Stimulated activated CD4-positive, alpha-beta T cell treated with anti-CD3 and anti-CD28 coated beads, Interleukin-4, amount 100 ng/mL, for 24 hours (primary cell): ENCODE data around the gene TMA7.

Experiments
- DNase-seq: peaks from one replicate; pipeline ENCODE4 v3.0.0-alpha.2; 2020

TMA7 gene

DNA sequence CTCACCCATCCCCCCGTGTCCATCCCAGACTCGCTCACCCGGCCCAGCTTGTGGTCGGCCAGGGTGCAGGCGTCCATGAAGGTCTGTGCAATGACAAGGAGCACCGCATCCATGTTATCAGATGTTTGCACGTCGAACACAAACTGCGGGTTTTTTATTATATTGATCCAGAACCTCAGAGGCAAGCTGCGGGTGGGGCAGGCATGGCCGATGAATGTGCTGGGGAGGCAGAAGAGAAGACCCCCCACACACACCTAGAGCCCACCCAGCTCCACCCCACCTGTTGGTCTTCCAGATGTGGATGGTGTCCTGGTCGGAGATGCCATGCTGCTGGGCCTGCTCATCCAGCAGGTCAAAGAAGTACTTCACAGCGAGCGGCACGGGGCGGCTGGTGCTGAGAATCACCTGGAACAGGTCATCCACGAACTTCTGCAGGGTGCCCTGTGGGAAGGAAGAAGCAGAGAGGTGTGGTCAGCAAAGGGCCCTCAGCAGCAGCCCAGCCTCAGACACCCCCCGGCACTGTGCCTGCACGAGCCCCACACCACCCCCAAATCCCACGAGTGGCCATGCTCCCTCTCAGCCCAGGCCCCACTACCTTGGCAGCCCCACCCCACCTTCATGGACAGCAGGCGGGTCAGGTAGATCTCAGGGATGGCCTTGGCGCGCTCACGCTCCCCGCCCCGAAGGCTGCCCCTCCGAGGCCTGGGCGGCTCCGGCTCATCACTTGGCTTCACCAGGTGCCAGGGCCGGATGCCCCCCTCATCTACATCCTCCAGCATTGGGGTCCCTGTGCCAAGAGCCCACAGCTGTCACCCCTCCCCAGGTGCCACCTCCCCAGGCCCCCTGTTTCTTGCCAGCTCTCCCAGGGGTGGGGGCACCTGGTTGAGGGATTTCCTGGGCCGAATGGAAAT, 30.5 kb upstream of the TMA7 start:
- no peak for DNase-seq

DNA sequence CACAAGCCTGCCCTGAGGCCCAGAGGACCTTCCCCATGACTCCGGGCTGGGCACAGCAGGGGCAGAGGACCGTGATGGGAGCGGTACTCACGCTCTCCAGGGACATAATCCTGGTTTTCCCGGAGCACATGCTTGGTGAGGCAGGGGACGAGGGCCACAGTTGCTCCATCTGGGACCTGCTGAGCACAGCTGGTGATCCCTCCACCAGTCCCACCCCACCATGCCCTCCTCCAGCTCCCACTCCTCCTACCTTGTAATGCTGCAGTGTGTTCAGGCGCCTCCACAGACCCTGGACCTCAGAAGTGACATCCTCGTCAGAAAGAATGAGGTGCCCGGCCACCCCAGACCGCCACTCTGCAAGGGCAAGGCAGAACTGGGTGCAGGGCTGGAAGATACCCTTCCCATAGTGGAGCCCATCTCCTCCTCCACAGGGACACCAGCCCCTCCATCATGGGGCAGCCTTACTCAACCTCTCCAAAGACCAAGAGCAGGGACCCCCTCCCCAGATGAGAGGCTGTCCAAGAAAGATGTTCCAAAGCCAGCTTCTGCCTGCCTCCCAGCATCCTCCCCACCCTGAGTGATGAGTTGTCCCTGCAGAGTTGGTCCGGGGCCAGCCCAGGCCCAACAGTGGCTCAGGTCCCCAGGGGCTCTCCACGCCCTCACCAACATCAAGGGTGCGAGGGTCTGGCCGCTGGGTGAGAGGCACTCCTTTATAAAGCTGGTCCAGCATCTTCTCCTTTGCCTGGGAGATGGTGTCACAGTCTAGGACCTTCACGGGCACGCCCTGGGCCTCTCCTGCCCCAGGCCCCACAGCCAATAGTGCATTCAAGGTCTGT, 29.6 kb upstream of the TMA7 start:
- DNase-seq: no peak

DNA sequence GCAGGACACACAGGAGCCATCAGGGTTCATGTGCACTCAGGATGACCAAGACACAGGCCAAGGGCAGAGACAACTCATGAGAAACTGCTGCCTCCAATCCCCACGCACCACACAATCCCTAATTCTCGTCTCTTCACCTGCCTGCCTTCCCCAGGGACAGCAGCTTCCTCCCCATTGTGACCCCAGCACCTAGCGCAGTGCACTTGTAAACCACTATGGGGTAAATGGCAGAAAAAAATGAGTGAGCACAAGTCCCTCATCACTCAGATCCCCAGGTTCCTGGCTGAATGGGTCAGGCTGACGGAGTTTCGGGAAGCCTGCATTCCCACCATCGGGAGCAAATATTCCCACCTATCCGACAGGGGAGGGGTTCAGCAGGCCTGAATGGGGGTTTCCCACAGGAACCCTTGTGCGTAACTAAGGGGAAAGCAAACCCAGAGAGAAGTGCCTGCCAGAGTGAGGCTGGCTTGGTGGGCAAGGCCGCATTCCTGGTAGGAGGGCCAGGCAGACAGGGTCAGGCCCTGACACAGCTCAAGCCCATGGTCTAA, 28.9 kb upstream of the TMA7 start:
- DNase-seq: no peak

DNA sequence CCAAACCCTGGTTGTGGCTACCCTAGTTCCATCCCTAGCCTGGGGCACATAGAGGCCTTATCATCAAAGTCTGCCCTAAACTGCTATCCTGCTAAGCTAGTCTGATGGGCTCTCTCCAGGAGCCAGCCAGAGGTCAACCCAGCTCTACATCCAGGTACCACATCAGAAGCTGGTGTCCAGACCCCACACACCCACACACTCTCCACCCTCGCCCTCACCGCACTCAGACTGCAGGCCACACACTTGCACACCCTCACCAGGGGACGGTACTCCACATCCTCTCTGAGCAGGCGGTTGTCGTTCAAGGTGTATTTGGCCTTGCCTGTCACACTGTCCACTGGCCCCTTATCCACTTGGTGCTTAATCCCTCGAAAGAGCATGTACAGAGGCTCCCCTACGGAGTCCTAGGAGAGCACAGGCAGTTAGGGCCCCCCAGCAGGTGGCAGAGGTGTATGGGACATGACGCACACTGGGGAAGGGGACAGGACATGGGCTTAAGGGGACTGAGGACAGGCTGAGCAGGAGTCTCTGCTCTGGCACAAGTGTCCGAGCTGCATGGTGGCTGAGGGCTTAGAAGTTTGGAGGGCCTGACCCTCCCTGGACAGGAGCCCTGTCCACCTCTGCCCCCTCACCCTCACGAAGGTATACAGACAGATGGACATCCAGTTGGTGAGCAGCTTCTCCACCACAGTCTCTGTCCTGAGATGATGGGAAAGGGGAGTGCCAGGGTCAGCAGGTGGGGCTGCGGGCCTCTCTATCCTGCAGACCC, 28.3 kb upstream of the TMA7 start:
- no peak for DNase-seq

DNA sequence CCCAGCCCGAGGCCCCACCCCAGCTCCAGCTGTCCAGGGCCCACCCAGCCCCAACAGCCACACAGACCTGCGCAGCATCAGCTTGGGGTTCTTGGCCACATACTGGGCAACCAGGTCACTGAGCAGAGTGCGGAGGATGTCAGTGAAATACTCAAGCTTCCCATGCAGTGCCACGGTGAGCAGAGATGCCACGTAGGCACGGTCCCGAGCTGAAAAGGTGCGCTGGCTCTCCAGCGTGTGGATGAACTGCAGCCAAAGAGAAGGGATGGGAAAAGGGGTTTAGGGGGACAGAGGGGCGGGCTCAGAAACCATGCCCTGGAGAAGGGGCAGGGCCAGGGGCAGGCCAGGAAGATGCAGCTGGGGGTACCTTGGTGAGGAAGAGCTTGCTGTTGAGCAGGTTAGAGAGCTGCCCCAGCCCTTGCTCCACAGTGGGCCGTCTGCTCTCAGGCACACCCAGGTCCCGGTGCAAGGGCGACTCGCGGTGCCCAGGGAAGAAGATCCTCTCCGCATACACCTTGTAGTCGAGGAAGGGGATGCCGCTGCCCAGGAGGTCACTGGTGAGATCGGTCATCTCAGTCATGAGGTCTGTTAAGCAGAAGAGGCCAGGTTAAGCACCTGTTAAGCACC, 27.6 kb upstream of the TMA7 start:
- no peak for DNase-seq

DNA sequence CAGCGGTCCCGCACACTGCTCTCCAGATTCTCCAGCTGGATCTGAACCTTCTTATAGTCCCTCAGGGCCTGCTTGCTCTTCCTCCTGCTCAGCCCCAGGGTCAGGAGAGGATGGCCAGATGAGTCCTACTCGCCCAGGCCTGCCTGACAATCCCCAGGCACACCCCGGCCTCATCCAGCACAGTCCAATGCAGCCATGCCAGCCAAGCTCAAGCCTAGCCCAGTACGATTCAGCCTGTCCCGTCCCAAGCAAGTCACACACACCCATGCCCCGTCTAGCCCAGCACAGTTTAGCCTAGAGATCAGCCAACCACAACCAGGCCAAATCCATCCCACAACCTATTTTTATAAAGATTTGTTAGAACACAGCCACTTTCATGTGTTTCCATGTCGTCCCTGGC, 27.0 kb upstream of the TMA7 start:
- DNase-seq: no peak

DNA sequence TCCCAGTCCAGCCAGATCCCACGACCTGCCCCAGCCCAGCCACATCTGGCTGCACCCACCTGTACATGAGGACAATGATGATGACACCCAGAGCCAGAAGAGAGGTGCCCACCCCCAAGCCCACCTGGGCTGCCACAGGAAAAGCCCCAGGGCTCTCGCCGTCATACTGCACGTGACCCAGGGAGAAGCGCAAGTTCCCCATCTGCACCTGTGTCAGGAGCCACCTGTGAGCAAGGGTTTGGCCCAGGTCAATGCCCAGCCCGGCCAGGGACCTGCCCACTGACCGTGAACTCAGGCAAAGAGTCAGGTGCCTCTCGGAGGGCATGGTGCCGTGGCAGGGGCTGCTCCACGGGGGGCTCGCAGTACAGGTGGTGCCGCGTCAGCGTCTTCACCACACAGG, 26.4 kb upstream of the TMA7 start:
- DNase-seq: no peak

DNA sequence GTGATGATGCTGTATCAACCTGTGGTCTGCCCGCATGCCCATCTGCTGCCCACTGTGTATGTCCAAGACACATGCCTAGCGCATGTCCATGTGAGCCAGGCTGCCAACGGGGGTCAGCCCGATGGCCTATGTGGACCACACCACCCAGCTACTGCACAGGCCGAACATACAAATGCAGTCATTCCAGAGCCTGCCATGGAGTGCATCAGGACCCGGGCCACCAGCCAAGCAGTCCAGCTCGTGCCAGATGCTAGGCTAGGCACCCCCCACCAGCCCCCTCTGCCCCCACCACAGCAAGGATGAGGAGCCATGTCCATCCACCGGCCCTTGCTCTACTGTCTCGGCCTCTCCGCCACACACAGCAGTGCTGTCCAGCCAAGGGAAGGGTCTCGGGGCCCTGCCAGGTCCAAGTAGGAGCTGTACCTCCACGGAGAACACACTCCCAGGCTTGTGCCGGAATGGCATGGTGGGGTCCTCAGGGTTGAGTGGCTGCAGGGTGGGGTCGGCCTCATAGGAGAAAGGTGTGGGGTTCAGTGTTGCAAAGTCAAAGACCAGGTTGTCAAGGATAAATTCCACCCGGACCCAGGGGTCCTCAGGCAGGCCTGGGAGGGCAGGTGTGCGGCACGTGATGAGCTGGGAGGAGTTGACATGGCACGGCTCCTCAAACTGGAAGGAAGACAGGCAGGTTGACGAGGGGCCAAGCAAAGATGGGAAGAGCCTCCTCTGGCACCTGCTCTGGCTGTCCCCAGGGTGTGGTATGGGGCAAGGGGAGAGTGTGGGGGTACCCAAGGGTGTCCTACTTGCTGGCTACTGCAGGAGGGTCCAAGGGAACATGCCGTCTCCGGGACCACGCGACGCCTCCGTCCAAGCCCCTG, 25.4 kb upstream of the TMA7 start:
- DNase-seq: no peak

DNA sequence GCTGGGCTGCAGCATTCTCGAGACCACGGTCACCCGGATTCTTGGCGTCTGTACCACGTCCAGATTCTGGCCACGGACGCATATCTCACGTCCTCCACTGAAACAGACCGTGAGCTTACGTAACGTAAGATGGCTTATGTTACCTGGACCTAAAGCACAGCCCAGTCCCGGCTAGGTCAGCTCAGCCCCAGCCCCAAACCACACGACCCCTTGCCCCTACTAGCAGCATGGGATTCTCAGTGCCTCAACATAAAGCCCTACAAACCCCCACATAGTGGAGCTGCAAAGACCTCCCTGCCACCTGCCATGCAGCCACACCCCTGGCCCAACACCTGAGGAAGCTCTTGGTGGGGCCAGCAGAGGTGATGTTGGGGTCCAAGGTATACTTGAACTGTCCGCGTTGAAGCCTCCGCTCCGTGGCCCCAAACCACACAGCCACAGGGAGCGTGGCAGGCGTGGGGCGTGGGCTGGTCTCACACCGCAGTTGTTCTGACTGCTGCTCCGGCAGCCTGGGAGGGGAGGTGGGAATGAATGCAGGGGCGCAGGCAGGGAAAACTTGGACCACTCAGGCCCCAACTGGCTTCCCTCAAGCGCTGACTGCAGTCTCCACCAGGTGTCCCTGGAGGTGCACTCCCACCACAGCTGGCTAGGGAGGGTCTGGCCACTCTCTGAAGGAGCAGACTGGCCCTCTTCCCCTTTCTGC, 24.7 kb upstream of the TMA7 start:
- no peak for DNase-seq

DNA sequence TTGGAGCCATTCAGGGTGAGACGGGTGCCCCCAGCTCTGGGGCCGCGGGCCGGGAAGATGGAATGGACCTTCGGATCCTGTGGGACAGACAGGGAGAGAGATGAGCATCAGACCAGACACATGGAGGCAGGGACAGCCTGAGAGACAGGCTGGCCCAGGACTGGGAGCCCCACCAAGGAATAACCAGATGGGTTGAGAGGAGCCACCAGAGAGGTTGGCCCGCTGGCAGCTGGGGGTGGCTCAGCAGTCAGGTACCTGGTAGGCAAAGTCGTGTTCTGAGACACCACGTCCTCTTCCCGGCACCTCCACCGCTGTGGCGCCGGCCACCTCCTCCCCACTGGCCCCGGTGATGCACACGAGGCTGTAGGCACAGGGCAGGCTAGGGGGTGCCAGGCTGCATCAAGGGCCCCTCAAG, 24.0 kb upstream of the TMA7 start:
- DNase-seq: no peak

DNA sequence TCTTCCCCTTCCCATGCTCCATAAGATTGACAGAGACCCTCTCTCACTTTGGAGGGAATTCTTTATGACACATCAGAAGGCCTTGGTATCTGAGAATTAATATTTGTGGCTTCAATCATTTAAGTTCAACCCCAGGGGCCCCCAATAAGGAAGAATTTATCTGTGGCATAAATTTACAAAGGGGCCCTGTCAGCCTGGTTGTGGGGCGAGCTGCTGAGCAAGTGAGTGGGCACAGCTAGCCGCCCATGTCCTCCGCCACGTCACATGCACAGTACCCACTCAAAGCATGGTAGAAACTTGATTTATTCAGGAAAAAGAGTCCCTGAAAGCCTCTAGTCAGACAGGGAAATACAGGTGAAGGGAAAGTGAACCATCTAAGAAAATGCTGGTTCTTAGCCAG, 23.5 kb upstream of the TMA7 start:
- no peak for DNase-seq

DNA sequence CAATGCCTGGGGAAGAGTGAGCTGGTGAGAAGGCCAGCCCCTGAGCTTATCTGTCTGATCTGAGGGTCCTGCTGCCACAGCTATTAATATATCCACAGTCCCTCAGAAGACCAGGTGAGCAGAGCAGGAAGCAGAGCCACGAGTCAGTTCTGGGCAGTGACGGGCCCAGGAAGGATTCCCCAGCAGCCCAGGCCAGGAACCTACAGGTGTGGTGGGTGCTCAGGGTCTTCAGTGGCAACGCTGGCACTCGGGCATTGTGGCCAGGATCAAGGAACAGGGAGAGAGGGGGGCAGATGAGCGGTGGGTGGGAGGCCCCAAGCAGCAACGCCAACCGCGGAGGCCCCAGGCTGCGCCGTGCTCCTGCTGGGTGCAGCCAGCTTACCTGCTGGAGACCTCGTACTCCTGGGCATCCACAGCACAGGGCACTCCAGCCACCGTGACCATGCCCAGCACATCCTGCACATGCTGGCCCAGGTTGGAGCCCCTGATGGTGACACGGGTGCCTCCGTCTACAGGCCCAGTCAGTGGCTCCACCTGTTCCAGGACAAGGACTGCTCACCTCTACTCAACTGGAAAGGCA, 22.4 kb upstream of the TMA7 start:
- DNase-seq: no peak

DNA sequence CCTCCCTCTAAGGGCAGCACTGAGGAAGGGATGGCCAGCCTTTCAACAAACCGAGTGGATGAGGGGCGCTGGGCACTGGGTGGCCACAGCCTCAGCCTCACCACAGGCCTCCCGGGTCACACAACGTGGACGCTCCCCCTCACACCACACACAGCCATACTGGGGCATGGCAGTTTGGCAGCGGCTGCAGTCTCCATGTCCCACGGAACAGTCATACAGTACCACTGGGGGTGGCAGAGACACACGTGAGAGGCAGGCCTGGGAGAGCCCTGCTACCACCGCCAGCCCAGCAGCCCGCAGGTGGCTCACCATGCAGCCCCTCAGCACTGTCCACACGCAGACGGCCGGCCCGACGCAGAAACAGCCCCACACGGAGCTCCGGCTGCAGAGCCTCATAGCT, 21.9 kb upstream of the TMA7 start:
- no peak for DNase-seq

DNA sequence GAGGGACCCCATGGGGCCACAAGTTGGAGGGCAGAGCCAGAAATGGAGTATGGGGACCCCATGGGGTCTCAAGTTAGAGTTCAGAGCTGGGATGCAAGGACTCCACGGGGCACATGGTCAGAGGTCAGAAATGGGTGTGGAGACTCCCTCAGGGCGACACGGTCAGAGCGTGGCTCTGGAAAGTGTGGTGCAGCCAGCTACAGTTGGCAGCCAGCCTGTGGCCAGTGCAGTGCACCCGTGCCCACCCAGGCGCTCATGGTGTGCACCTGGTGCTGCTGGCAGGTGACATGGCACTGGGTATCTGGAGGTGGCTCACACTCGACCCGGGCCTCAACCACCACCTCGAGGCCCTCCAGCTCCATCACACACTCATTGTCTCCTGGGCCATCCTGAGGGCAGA, 21.4 kb upstream of the TMA7 start:
- no peak for DNase-seq

DNA sequence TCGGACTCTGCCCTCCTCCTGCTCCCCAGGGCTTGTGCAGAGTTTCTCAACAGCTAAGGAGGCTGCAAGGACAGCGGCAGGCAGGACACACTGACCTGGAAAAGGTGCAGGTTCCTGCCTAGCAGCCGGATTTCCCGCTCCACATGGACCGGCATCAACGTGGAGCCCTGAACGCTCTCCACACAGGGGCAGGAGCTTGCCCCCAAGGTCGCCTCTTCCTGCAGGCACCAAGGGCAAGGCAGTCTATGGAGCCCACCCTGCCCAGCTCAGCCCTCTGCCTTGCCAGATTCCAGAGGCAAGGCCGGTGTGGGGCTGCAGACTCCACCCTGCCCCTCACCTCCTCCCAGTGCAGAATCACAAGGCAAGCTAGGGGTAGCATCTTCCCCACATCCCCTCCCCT, 20.9 kb upstream of the TMA7 start:
- DNase-seq: no peak

DNA sequence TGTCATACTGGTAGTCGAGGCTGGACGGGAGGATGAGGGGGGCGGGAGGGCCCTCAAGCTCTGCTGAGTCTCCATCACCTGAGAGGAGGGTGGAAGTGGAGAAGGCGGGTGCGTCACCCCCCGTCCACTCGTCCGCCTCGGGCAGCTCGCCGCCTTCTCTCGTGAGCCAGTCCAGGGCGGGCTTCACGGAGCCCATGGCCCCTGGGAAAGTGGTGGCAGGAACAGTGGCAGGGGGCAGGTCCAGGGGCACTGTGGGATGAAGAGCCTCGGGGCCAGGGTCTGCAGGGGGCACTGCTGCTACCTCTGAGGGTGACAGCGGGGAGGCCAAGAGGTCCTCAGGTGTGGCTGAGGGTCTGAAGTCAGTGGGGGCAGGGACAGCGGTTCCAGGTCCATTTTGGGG, 20.5 kb upstream of the TMA7 start:
- no peak for DNase-seq

DNA sequence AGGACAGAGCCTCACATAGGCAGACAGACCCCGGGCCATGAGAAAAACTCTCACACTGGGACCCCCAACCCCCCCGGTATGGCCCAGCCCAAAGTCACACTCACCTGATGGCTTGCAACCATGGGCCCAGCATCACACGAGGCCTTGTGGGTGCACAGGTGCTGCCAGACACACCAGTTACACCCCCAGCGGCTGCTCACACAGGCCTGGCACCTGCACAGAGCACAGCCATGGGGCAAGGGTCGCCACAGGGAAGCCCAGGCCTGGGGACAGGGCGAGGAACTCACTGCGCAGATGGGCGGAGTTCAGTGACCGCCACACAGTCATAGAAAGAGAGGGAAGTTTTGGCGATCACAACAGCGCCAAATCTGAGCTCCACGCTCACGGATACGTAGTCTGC, 19.5 kb upstream of the TMA7 start:
- no peak for DNase-seq

DNA sequence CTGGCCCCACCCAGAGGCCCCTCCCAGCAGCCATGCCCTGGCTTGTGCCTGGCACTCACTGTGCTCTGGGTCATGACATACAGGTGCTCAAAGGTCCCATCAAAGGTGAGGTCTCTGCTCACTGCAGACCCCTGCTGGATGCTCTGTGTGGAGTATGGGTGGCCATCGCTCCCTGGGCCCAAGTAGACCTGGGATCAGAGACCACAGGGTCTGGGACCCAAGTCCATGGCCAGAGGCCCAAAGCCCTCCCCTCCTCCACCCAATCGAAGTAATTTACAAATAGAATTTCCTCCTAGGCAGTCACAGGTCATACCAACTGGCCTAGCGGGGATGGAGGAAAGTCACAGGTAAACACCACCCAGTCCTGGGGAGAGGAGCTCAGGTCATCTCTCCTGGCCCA, 17.8 kb upstream of the TMA7 start:
- no peak for DNase-seq

DNA sequence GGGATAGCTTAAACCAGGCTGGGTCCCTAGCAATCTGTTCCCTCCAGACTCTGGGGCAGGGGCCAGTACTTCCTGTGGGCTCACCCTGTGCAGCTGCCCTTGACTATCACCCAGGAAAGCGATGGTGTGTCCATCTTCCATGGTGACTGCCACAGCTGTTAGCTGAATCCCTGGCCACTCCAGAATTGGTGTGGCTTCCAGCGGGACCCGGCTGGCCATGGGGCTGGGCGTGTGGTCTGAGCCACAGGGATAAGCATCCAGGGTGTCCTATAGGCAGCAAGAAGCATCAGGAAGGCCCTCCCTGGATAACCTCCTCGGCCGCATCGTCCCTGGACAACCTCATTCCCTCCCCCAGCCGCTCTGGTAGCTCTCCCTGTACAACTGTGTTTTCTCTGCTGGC, 17.4 kb upstream of the TMA7 start:
- DNase-seq: no peak

DNA sequence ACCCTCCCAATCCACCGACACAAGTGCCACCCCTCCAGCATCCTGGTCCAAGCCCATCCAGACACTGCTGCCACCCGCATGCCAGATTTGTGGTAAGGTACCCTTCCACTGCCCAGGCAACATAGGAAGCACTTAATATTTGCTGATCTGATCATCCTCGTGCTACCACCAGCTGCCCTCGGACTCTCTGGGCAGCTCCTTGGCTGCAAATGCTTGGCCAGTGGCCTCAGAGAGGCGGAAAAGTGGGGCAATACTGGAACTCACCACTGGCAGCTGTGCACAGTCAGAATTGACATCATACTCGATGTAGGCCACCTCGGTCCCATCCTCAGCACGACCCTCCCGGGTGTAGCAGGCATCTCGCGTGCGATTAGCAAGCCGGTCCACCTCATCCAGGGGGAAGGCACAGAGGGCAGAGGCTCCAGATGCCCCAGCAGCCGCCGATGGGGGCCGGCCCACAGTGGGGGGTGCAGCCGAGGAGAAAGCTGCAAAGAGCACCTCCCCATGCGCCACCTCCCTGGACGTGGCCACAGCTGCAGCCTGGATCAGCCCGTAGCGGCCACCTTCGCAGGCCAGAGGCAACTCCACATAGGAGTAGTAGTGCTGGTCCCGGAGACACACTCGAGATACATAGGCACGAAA, 16.7 kb upstream of the TMA7 start:
- no peak for DNase-seq
